Endothelial cell of umbilical vein (primary cell): ENCODE measurements around the gene C3orf70. TPM values are rescaled to one million over a fixed set of nuclear protein-coding genes. Genes with fewer than 3 reads are reported as not detected.

Source experiments
- BruUV-seq: library from RNA; stranded (reverse); fragments of 400-500 nt; replicated peaks from 2 replicates; lab custom pipeline; 2021; lab: Mats Ljungman, UMichigan
- CTCF ChIA-PET: fragments of 300-600, 350-600 bp; sonication (Branson Sonifier 250); formaldehyde crosslinking; loops from one replicate; lab custom pipeline; 2021; ENCODE audit warnings: antibody characterized with exemption, inconsistent platforms; lab: Charles Lee
- POLR2A ChIA-PET: fragments of 300-600, 350-600 bp; sonication (Branson Sonifier 250); formaldehyde crosslinking; loops from one replicate; lab custom pipeline; 2021; ENCODE audit warnings: antibody characterized with exemption, inconsistent platforms; lab: Charles Lee
- DNase-seq: peaks from one replicate; pipeline ENCODE4 v3.0.0-alpha.2; 2011; ENCODE audit warnings: low read depth, low spot score
- FAIRE-seq: peaks from 2 replicates; lab custom pipeline; 2011; peaks lifted over from hg19 to GRCh38; lab: Jason Lieb, UNC
- H2AFZ ChIP-seq: 2 replicates; pipeline ENCODE4 v1.6.0; 2012; ENCODE audit warnings: low read depth, low read length, control low read depth, inconsistent platforms
- H3K27ac ChIP-seq: 2 replicates; pipeline ENCODE4 v1.5.1; 2011; ENCODE audit warnings: low read depth, mild to moderate bottlenecking, control low read depth, low read length, moderate library complexity; ENCODE audit not compliant: insufficient read depth
- H3K27me3 ChIP-seq, 2 experiments: 2 replicates each; pipeline versions ENCODE4 v1.6.0 to v1.6.1; 2011; ENCODE audit warnings: low read length in 2 of 2, mixed read lengths in 1 of 2; ENCODE audit not compliant: control insufficient read depth in 2 of 2, insufficient read depth in 2 of 2
- H3K36me3 ChIP-seq, 2 experiments: 2 replicates in 1 of 2; 3 replicates in 1 of 2; pipeline ENCODE4 v1.5.1; 2011; ENCODE audit warnings: low read length in 2 of 2, mild to moderate bottlenecking in 1 of 2, moderate library complexity in 1 of 2; ENCODE audit not compliant: control insufficient read depth in 2 of 2, insufficient read depth in 2 of 2; ENCODE audit errors: extremely low read depth in 1 of 2
- H3K4me1 ChIP-seq: 3 replicates; pipeline ENCODE4 v1.5.1; 2011; ENCODE audit warnings: mild to moderate bottlenecking, low read length; ENCODE audit not compliant: control insufficient read depth, insufficient read depth; ENCODE audit errors: extremely low read depth
- H3K4me2 ChIP-seq: 2 replicates; pipeline ENCODE4 v1.6.1; 2011; ENCODE audit warnings: low read length, control low read depth, mixed read lengths; ENCODE audit not compliant: insufficient read depth
- H3K4me3 ChIP-seq, 3 experiments: fragments of 200-600 bp in 1 of 3; sonication (generic), shearing (Covaris generic) in 1 of 3; replicated peaks in 1 of 3; 2 replicates each; pipeline ENCODE4 v1.5.1; 2011 to 2016; ENCODE audit warnings: control low read depth in 3 of 3, low read length in 3 of 3, mild to moderate bottlenecking in 2 of 3, inconsistent platforms in 1 of 3, low read depth in 1 of 3, moderate library complexity in 1 of 3; ENCODE audit not compliant: insufficient read depth in 1 of 3
- H3K79me2 ChIP-seq: 2 replicates; pipeline ENCODE4 v1.6.0; 2012; ENCODE audit warnings: low read length, inconsistent platforms; ENCODE audit not compliant: control insufficient read depth, insufficient read depth
- H3K9ac ChIP-seq: replicated peaks from 2 replicates; pipeline ENCODE3; 2011; ENCODE audit warnings: low read length, control low read depth; ENCODE audit not compliant: insufficient read depth; ENCODE audit errors: extremely low read depth
- H3K9me1 ChIP-seq: replicated peaks from 3 replicates; pipeline ENCODE4 v1.6.0; 2011; ENCODE audit warnings: mild to moderate bottlenecking, low read length; ENCODE audit not compliant: control insufficient read depth, insufficient read depth; ENCODE audit errors: extremely low read depth
- H3K9me3 ChIP-seq: replicated peaks from 2 replicates; pipeline ENCODE4 v1.5.1; 2012; ENCODE audit warnings: low read length, inconsistent platforms; ENCODE audit not compliant: control insufficient read depth, insufficient read depth
- H4K20me1 ChIP-seq: replicated peaks from 2 replicates; pipeline ENCODE3; 2011; ENCODE audit warnings: mild to moderate bottlenecking, low read length; ENCODE audit not compliant: control insufficient read depth, insufficient read depth; ENCODE audit errors: extremely low read depth
- CTCF ChIP-seq, 2 donors: IDR thresholded peaks; 1 replicate in 1 of 2; 2 replicates in 1 of 2; pipeline ENCODE4 v1.5.1; 2011; ENCODE audit warnings: low read length in 2 of 2, mild to moderate bottlenecking in 2 of 2, moderate library complexity in 2 of 2, control low read depth in 1 of 2, inconsistent platforms in 1 of 2, low read depth in 1 of 2; ENCODE audit not compliant: insufficient read depth in 1 of 2; ENCODE audit errors: extremely low read depth in 1 of 2
- EZH2 ChIP-seq: IDR thresholded peaks from 2 replicates; pipeline ENCODE4 v1.6.1; 2012; ENCODE audit warnings: borderline replicate concordance, low read depth, mild to moderate bottlenecking, moderate library complexity, low read length, inconsistent platforms; ENCODE audit not compliant: severe bottlenecking
- FOS ChIP-seq: IDR thresholded peaks from 2 replicates; pipeline ENCODE4 v1.6.1; 2011; ENCODE audit warnings: mild to moderate bottlenecking, low read length, moderate library complexity, borderline replicate concordance; ENCODE audit not compliant: insufficient read depth
- GATA2 ChIP-seq: IDR thresholded peaks from 2 replicates; pipeline ENCODE4 v1.7.0; 2011; ENCODE audit warnings: low read depth, mild to moderate bottlenecking, moderate library complexity, mixed read lengths, low read length; ENCODE audit not compliant: insufficient read length, insufficient read depth
- JUN ChIP-seq: IDR thresholded peaks from 2 replicates; pipeline ENCODE4 v1.6.1; 2011; ENCODE audit warnings: borderline replicate concordance, low read depth; ENCODE audit not compliant: insufficient read length, insufficient read depth
- MAX ChIP-seq: IDR thresholded peaks from 2 replicates; pipeline ENCODE4 v1.6.1; 2011; ENCODE audit not compliant: insufficient read depth, insufficient read length
- MYC ChIP-seq: IDR thresholded peaks from one replicate; pipeline ENCODE4 v1.6.1; 2011; ENCODE audit warnings: mild to moderate bottlenecking, low read depth, low read length
- POLR2A ChIP-seq: IDR thresholded peaks from 2 replicates; pipeline ENCODE4 v1.6.1; 2012; ENCODE audit warnings: low read depth, mild to moderate bottlenecking, control low read depth, low read length
- POLR2AphosphoS5 ChIP-seq: IDR thresholded peaks from 2 replicates; pipeline ENCODE4 v1.6.1; 2012; ENCODE audit warnings: low read depth, mild to moderate bottlenecking, control low read depth, low read length, moderate library complexity; ENCODE audit not compliant: insufficient read depth
- dilution Hi-C: fragments of 300-500 bp; cut with MboI; formaldehyde crosslinking; loops from one replicate; pipeline ENCODE4 v1.15.0; 2019; ENCODE audit warnings: low sequenced_read_pairs; ENCODE audit not compliant: extremely low pct_ligation_motif_present
- intact Hi-C: fragments of 100-400 bp; cut with micrococcal nuclease; formaldehyde crosslinking; loops from one replicate; pipeline ENCODE4 v1.10.0; 2022
- polyA plus RNA-seq, 4 experiments: library from polyadenylated mRNA; depleted of rRNA in 3 of 4; stranded (reverse) in 3 of 4; unstranded in 1 of 4; fragments of >200 nt; gene quantifications; 2 replicates each; pipeline versions ENCODE4 v1.2.1 to v1.2.3, GENCODE V29; 2011 to 2012; ENCODE audit warnings: missing spikeins in 1 of 4
- total RNA-seq: library from RNA; stranded (reverse); gene quantifications from 2 replicates; pipeline ENCODE4 v1.2.3, GENCODE V29; 2021

The C3orf70 gene
- total and polyA plus RNA-seq, 2 donors (not counting 3 experiments of a cell fraction or from before 2014, with no cell fraction given): 0.08 to 0.20 TPM

GRCh38 chr3:185120126-185120525 is 32.7 kb downstream of the C3orf70 start:
- no peak overlapping the region for H3K4me3 ChIP-seq
- no peaks in the 10 kb centered on the region for H3K27me3 ChIP-seq
- BruUV-seq: no TSS peak
- dilution Hi-C loops (no loop called here), intact Hi-C loops (no loop called here)
- no peaks in the 10 kb centered on the region for H3K4me1 ChIP-seq
- H3K9me3 ChIP-seq: no peaks in the 10 kb centered on the region
- ChIA-PET CTCF (no interaction called here), POLR2A (no interaction called here)
- H3K36me3 ChIP-seq: no peaks in the 10 kb centered on the region
- H2AFZ ChIP-seq: no peak overlapping the region
- DNase-seq (no peak), FAIRE-seq (no peak)
- H3K4me2 ChIP-seq: no peak overlapping the region
- TF ChIP-seq MAX (no peak), MYC (no peak)
- H4K20me1 ChIP-seq: no peaks in the 10 kb centered on the region
- H3K27ac ChIP-seq: no peak overlapping the region
- no peaks in the 10 kb centered on the region for H3K79me2 ChIP-seq
- H3K9ac ChIP-seq: no peak overlapping the region
- H3K9me1 ChIP-seq: no peaks in the 10 kb centered on the region

- no TSS peak for BruUV-seq
- no peak for FAIRE-seq
- CTCF ChIA-PET: interaction anchor here (1.2 to 1.6 kb wide), 2 partner anchors 18 to 34 kb away, joined by 3 read pairs; no protein-coding TSS in a partner anchor
Measured at GRCh38 chr3:185115371-185115770, 37.5 kb downstream of the C3orf70 start.

More at GRCh38 chr3:185115371-185115770, 37.5 kb downstream of the C3orf70 start:
- dilution Hi-C loops (no loop called here), intact Hi-C loops (no loop called here)
- H3K36me3 ChIP-seq: no peaks in the 10 kb centered on the region
- no peaks in the 10 kb centered on the region for H4K20me1 ChIP-seq
- H3K9ac ChIP-seq: no peak overlapping the region
- H3K79me2 ChIP-seq: no peaks in the 10 kb centered on the region
- POLR2A ChIA-PET: no interaction called here
- no peak overlapping the region for H3K4me3 ChIP-seq
- H3K4me1 ChIP-seq: no peaks in the 10 kb centered on the region
- no peak overlapping the region for H3K27ac ChIP-seq
- no peaks in the 10 kb centered on the region for H3K9me1 ChIP-seq
- no peaks in the 10 kb centered on the region for H3K27me3 ChIP-seq
- no peak for DNase-seq
- no peak overlapping the region for H3K4me2 ChIP-seq
- no peaks in the 10 kb centered on the region for H3K9me3 ChIP-seq
- TF ChIP-seq CTCF (IDR thresholded peaks at IDR 0.05; ENCODE audit: extremely low read depth in 1 of 2, insufficient read depth in 1 of 2, low read depth in 1 of 2, low read length in 2 of 2): no peak
- TF ChIP-seq EZH2: no peak
- no peak for TF ChIP-seq FOS
- TF ChIP-seq POLR2A: no peak
- no peak for TF ChIP-seq JUN
- TF ChIP-seq MAX: no peak
- no peak for TF ChIP-seq GATA2
- no peak for TF ChIP-seq POLR2AphosphoS5
- no peak for TF ChIP-seq MYC
- no peak overlapping the region for H2AFZ ChIP-seq
